Stomach (tissue), 4 donors: ENCODE results near the gene UBQLN1.
"Not testable (repeated sequence)": the region's sequence is repeated elsewhere in the genome, so short reads cannot be mapped to it uniquely, and the experiment has no call there.

ENCODE experiments used
- CTCF ChIP-seq, 7 experiments: fragments of 450-650 bp in 4 of 7; fragments of 200-600 bp in 3 of 7; sonication (generic) in 3 of 7; IDR thresholded peaks; one replicate each; pipeline ENCODE4 v1.5.1; 2016 to 2019; ENCODE audit warnings: antibody characterized with exemption in 7 of 7, control low read depth in 2 of 7, mild to moderate bottlenecking in 1 of 7
- POLR2A ChIP-seq, 4 donors: fragments of 450-650 bp; IDR thresholded peaks; one replicate each; pipeline ENCODE4 v1.6.1; 2016; ENCODE audit warnings: antibody characterized with exemption in 4 of 4, control low read depth in 2 of 4, mild to moderate bottlenecking in 1 of 4, moderate library complexity in 1 of 4

GRCh38 chr9:83705219-83705651 lies 2.5 kb downstream of the UBQLN1 start:
- TF ChIP-seq POLR2A, CTCF (IDR thresholded peaks at IDR 0.05): not testable (repeated sequence)
